ENCODE data around the gene EIF4G1. TPM values are rescaled to one million over a fixed set of nuclear protein-coding genes. Genes with fewer than 3 reads are reported as not detected.

Gene EIF4G1
- polyA plus RNA-seq, 3 donors, result 13.9 to 119 (median 24.2) TPM

- Mint-ChIP-seq H3K27me3 (ENCODE audit: low read depth in 3 of 3) (peaks cover 1 to 12% (median 10%) of the 10 kb centered on the region in 3 donors), H3K9me3 (peaks cover 0 to 1% (median 0%) of the 10 kb centered on the region in 7 donors), H3K4me3 (no peak overlapping the region), H3K36me3 (peaks cover 63 to 69% of the 10 kb centered on the region in 2 donors), H3K27ac (peak overlapping the region in 1 of 7 donors; percentile 7), H3K4me1 (peaks cover 36% of the 10 kb centered on the region)
- Histone ChIP-seq H3K27me3 (ENCODE audit: control insufficient read depth in 2 of 2, insufficient read depth in 2 of 2, low read length in 2 of 2) (peaks cover 0 to 4% of the 10 kb centered on the region in 2 donors), H3K4me2 (replicated peaks; ENCODE audit: extremely low read depth, low read length, poor library complexity, severe bottlenecking) (no peak overlapping the region), H3K4me3 (replicated peaks in 1 of 3; ENCODE audit: low read depth in 2 of 3, low read length in 3 of 3) (no peak overlapping the region), H4K20me1 (ENCODE audit: insufficient read depth, low read length) (peaks cover 43% of the 10 kb centered on the region), H3K36me3 (replicated peaks in 1 of 2; ENCODE audit: control insufficient read depth in 1 of 2, insufficient read depth in 2 of 2, low read length in 2 of 2) (peaks cover 29 to 44% of the 10 kb centered on the region in 2 donors), H3K4me1 (ENCODE audit: control insufficient read depth in 1 of 2, insufficient read depth in 2 of 2, low read length in 2 of 2) (peaks cover 22 to 32% of the 10 kb centered on the region in 2 donors), H3K27ac (ENCODE audit: low read depth in 1 of 2, low read length in 2 of 2) (no peak overlapping the region), H3K79me2 (ENCODE audit: insufficient read depth, low read length) (peaks cover 17% of the 10 kb centered on the region), H3K9ac (ENCODE audit: insufficient read depth, low read length, poor library complexity, severe bottlenecking) (no peak overlapping the region), H3K9me3 (replicated peaks in 1 of 2; ENCODE audit: control insufficient read depth in 1 of 2, insufficient read depth in 1 of 2, low read length in 2 of 2) (no peaks in the 10 kb centered on the region), H2AFZ (ENCODE audit: insufficient read depth, low read depth, low read length, poor library complexity, severe bottlenecking) (no peak overlapping the region)
- DNase-seq, result no peak
- intact Hi-C loops (cut with micrococcal nuclease), result no loop called here
- no peak for TF ChIP-seq CTCF (IDR thresholded peaks at IDR 0.05)
- no CpG with 5 or more reads among the region's 7 CpGs for WGBS (ENCODE audit: insufficient coverage)
Observed at GRCh38 chr3:184341925-184342324, 27.5 kb downstream of the EIF4G1 start.

DNA sequence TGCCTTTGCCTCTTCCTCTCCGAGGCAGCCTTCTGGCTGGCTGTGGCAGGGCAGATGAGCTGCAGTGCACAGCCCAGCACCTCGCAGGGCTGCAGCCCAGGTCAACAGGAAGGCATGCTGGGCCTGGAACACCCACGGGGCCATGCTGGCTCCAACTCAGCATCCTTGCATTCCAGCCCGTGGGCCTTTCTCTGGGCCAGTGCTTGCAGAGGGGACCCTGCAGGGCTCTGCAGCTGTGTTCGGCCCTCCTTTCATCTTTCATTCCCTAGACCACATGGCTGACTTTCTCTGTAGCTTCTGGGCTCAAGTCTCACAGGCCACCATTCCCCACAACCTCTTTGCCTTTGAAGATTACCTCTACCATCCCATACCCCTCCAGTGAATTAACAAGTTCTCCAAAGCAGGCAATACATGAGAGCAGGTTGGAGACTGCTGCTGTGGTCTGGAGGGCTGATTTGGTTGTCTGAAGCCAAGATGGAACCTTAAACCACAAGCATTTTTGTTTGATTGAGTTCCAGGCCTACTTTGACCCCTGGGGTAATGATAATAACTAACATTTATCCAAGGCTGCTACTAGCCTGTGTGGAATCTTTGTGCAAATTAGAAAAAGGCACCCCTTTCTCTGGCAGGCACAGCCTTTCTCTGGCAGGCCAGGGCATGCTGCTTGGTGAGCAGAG lies 28.9 kb downstream of the EIF4G1 start:
- peaks cover 54 to 62% of the 10 kb centered on the region in 2 donors for H3K36me3 Mint-ChIP-seq
- H3K9ac ChIP-seq (ENCODE audit: insufficient read depth, low read length, poor library complexity, severe bottlenecking), result no peak overlapping the region
- peaks cover 1 to 4% (median 3%) of the 10 kb centered on the region in 3 donors for H3K27me3 Mint-ChIP-seq (ENCODE audit: low read depth in 3 of 3)
- 97% methylated on average over 5 of the region's 5 CpGs for WGBS (ENCODE audit: insufficient coverage)
- H3K27ac Mint-ChIP-seq, result peak overlapping the region in 1 of 7 donors; percentile 9
- no peak for DNase-seq
- no peak overlapping the region for H3K4me2 ChIP-seq (replicated peaks; ENCODE audit: extremely low read depth, low read length, poor library complexity, severe bottlenecking)
- no peak overlapping the region for H3K4me3 ChIP-seq (replicated peaks in 1 of 3; ENCODE audit: low read depth in 2 of 3, low read length in 3 of 3)
- intact Hi-C loops (cut with micrococcal nuclease), result no loop called here
- no peak for TF ChIP-seq CTCF (IDR thresholded peaks at IDR 0.05)
- H4K20me1 ChIP-seq (ENCODE audit: insufficient read depth, low read length), result peaks cover 29% of the 10 kb centered on the region
- peaks cover 0 to 1% (median 0%) of the 10 kb centered on the region in 7 donors for H3K9me3 Mint-ChIP-seq
- peaks cover 2% of the 10 kb centered on the region for H3K79me2 ChIP-seq (ENCODE audit: insufficient read depth, low read length)
- peaks cover 22% of the 10 kb centered on the region for H3K4me1 Mint-ChIP-seq
- H3K36me3 ChIP-seq (replicated peaks in 1 of 2; ENCODE audit: control insufficient read depth in 1 of 2, insufficient read depth in 2 of 2, low read length in 2 of 2), result peaks cover 29 to 44% of the 10 kb centered on the region in 2 donors
- H2AFZ ChIP-seq (ENCODE audit: insufficient read depth, low read depth, low read length, poor library complexity, severe bottlenecking), result no peak overlapping the region
- H3K4me1 ChIP-seq (ENCODE audit: control insufficient read depth in 1 of 2, insufficient read depth in 2 of 2, low read length in 2 of 2), result peaks cover 13 to 18% of the 10 kb centered on the region in 2 donors
- no peaks in the 10 kb centered on the region for H3K9me3 ChIP-seq (replicated peaks in 1 of 2; ENCODE audit: control insufficient read depth in 1 of 2, insufficient read depth in 1 of 2, low read length in 2 of 2)
- H3K4me3 Mint-ChIP-seq, result no peak overlapping the region
- peaks cover 0 to 4% of the 10 kb centered on the region in 2 donors for H3K27me3 ChIP-seq (ENCODE audit: control insufficient read depth in 2 of 2, insufficient read depth in 2 of 2, low read length in 2 of 2)
- no peak overlapping the region for H3K27ac ChIP-seq (ENCODE audit: low read depth in 1 of 2, low read length in 2 of 2)

All from CD14-positive monocyte (primary cell).